CD4-positive, alpha-beta T cell (primary cell): ENCODE results near the gene UNC5B. TPM values are rescaled to one million over a fixed set of nuclear protein-coding genes. Genes with fewer than 3 reads are reported as not detected.

ENCODE experiments used
- ATAC-seq: fragments of 200-7000 bp; cut with Tn5 transposase; one replicate; pipeline ENCODE4 v1.10.0; 2022; ENCODE audit warnings: mild to moderate bottlenecking; ENCODE audit not compliant: poor library complexity
- CTCF ChIA-PET: fragments of 350-600 bp; sonication (Branson Sonifier 250); formaldehyde crosslinking; loops from one replicate; lab custom pipeline; 2021; ENCODE audit warnings: antibody characterized with exemption, inconsistent platforms; lab: Charles Lee
- POLR2A ChIA-PET: fragments of 350-600 bp; sonication (Branson Sonifier 250); formaldehyde crosslinking; loops from one replicate; lab custom pipeline; 2021; ENCODE audit warnings: antibody characterized with exemption, inconsistent platforms; lab: Charles Lee
- DNase-seq, 14 experiments: peaks; one replicate each; pipeline ENCODE4 v3.0.0-alpha.2; 2013 to 2020; ENCODE audit warnings: mixed read lengths in 2 of 14
- H3K27ac ChIP-seq, 2 donors: one replicate each; pipeline versions ENCODE4 v1.5.1 to v1.7.0; 2013; ENCODE audit warnings: low read length in 2 of 2, low read depth in 1 of 2, mild to moderate bottlenecking in 1 of 2
- H3K27me3 ChIP-seq, 2 experiments: 1 replicate in 1 of 2; 2 replicates in 1 of 2; pipeline versions ENCODE4 v1.6.1 to v1.7.0; 2013; ENCODE audit warnings: low read length in 2 of 2, control low read depth in 1 of 2, mild to moderate bottlenecking in 1 of 2, moderate library complexity in 1 of 2; ENCODE audit not compliant: insufficient read depth in 2 of 2, control insufficient read depth in 1 of 2
- H3K36me3 ChIP-seq: one replicate; pipeline ENCODE4 v1.6.1; 2013; ENCODE audit warnings: low read length, control low read depth; ENCODE audit not compliant: insufficient read depth
- H3K4me1 ChIP-seq: one replicate; pipeline ENCODE4 v1.6.1; 2013; ENCODE audit warnings: low read length, control low read depth; ENCODE audit not compliant: insufficient read depth
- H3K4me3 ChIP-seq: one replicate; pipeline ENCODE4 v1.5.1; 2013; ENCODE audit warnings: mild to moderate bottlenecking, low read length, moderate library complexity
- H3K9me3 ChIP-seq, 2 experiments: 1 replicate in 1 of 2; 2 replicates in 1 of 2; pipeline versions ENCODE4 v1.6.1 to v1.7.0; 2013; ENCODE audit warnings: low read length in 2 of 2, mild to moderate bottlenecking in 2 of 2, control low read depth in 1 of 2, moderate library complexity in 1 of 2; ENCODE audit not compliant: control insufficient read depth in 1 of 2, insufficient read depth in 1 of 2
- H3K27ac Mint-ChIP-seq: one replicate; pipeline ENCODE4 v1.8.0; 2020; ENCODE audit warnings: mixed read lengths
- H3K27me3 Mint-ChIP-seq: one replicate; pipeline ENCODE4 v1.8.0; 2021; ENCODE audit warnings: mixed read lengths
- H3K36me3 Mint-ChIP-seq: one replicate; pipeline ENCODE4 v1.8.0; 2021; ENCODE audit warnings: low read depth, mixed read lengths
- H3K4me1 Mint-ChIP-seq: one replicate; pipeline ENCODE4 v1.8.0; 2021; ENCODE audit warnings: low read depth, mixed read lengths
- H3K4me3 Mint-ChIP-seq: one replicate; pipeline ENCODE4 v1.8.0; 2020; ENCODE audit warnings: mild to moderate bottlenecking, mixed read lengths
- H3K9me3 Mint-ChIP-seq: one replicate; pipeline ENCODE4 v1.8.0; 2020; ENCODE audit warnings: mixed read lengths
- CTCF ChIP-seq: fragments of 200-600 bp; IDR thresholded peaks from one replicate; pipeline ENCODE4 v1.8.0; 2022; ENCODE audit warnings: antibody characterized with exemption, mild to moderate bottlenecking
- intact Hi-C, 2 experiments: fragments of 100-400 bp; cut with DNase I in 1 of 2; cut with micrococcal nuclease in 1 of 2; formaldehyde crosslinking; loops; one replicate each; pipeline versions ENCODE4 v1.15.1 to v1.9.0; 2023 to 2025; cut with DNase I, micrococcal nuclease
- total RNA-seq, 174 experiments: library from RNA in 2 of 174; stranded (reverse) in 2 of 174; gene quantifications; one replicate each; pipeline ENCODE4 v1.2.3 and lab custom pipeline; 2021 to 2026

Gene UNC5B
- total RNA-seq, 2 experiments from 2014 or later: 0.03 TPM; not detected in 1

- no peaks in the 10 kb centered on the region for H3K36me3 ChIP-seq
- H3K27ac Mint-ChIP-seq: no peak overlapping the region
- no peaks in the 10 kb centered on the region for H3K4me1 Mint-ChIP-seq
- H3K9me3 ChIP-seq: no peaks in the 10 kb centered on the region
- H3K4me1 ChIP-seq: no peaks in the 10 kb centered on the region
- no peaks in the 10 kb centered on the region for H3K9me3 Mint-ChIP-seq
- no peaks in the 10 kb centered on the region for H3K27me3 ChIP-seq
- no peaks in the 10 kb centered on the region for H3K36me3 Mint-ChIP-seq
- intact Hi-C loops: no loop called here
- no peak overlapping the region for H3K4me3 ChIP-seq
- no peaks in the 10 kb centered on the region for H3K27me3 Mint-ChIP-seq
- H3K4me3 Mint-ChIP-seq: no peak overlapping the region
- POLR2A ChIA-PET: no interaction called here
- H3K27ac ChIP-seq: no peak overlapping the region
- CTCF ChIA-PET: no interaction called here
- no peak for TF ChIP-seq CTCF
- ATAC-seq (no peak), DNase-seq (no peak)
Measured at GRCh38 chr10:71290331-71290730, 78.0 kb downstream of the UNC5B start.

GRCh38 chr10:71290806-71291527 is 78.6 kb downstream of the UNC5B start:
- no peaks in the 10 kb centered on the region for H3K27me3 ChIP-seq
- Mint-ChIP-seq H3K36me3 (no peaks in the 10 kb centered on the region), H3K4me1 (no peaks in the 10 kb centered on the region), H3K4me3 (no peak overlapping the region), H3K9me3 (no peaks in the 10 kb centered on the region), H3K27me3 (no peaks in the 10 kb centered on the region), H3K27ac (no peak overlapping the region)
- intact Hi-C loops: no loop called here
- H3K4me1 ChIP-seq: no peaks in the 10 kb centered on the region
- ChIA-PET POLR2A (no interaction called here), CTCF (no interaction called here)
- no peaks in the 10 kb centered on the region for H3K36me3 ChIP-seq
- H3K4me3 ChIP-seq: no peak overlapping the region
- DNase-seq (no peak), ATAC-seq (no peak)
- H3K27ac ChIP-seq: no peak overlapping the region
- H3K9me3 ChIP-seq: no peaks in the 10 kb centered on the region
- no peak for TF ChIP-seq CTCF

- H3K27me3 ChIP-seq: no peaks in the 10 kb centered on the region
- DNase-seq (no peak), ATAC-seq (no peak)
- no peak for TF ChIP-seq CTCF
- H3K4me1 Mint-ChIP-seq: no peaks in the 10 kb centered on the region
- H3K27ac ChIP-seq: no peak overlapping the region
- H3K36me3 Mint-ChIP-seq: no peaks in the 10 kb centered on the region
- no peaks in the 10 kb centered on the region for H3K9me3 Mint-ChIP-seq
- H3K27ac Mint-ChIP-seq: no peak overlapping the region
- intact Hi-C loops: no loop called here
- no peak overlapping the region for H3K4me3 Mint-ChIP-seq
- H3K4me1 ChIP-seq: no peaks in the 10 kb centered on the region
- no peaks in the 10 kb centered on the region for H3K9me3 ChIP-seq
- no peaks in the 10 kb centered on the region for H3K36me3 ChIP-seq
- CTCF ChIA-PET: no interaction called here
- no peak overlapping the region for H3K4me3 ChIP-seq
- POLR2A ChIA-PET: no interaction called here
- H3K27me3 Mint-ChIP-seq: no peaks in the 10 kb centered on the region
Measured at GRCh38 chr10:71291528-71291900, 79.1 kb downstream of the UNC5B start.
